NOMO-1 treated with dmso at 0.1 percent for 144 hours (cell line): Measurements from ENCODE around the gene RBM28.
"Not testable (repeated sequence)": the region's sequence is repeated elsewhere in the genome, so short reads cannot be mapped to it uniquely, and the experiment has no call there.

ENCODE experiments used
- DNase-seq: peaks from one replicate; lab custom pipeline; 2025; ENCODE audit not compliant: unreplicated experiment; lab: John Stamatoyannopoulos, UW

RBM28 gene

DNA sequence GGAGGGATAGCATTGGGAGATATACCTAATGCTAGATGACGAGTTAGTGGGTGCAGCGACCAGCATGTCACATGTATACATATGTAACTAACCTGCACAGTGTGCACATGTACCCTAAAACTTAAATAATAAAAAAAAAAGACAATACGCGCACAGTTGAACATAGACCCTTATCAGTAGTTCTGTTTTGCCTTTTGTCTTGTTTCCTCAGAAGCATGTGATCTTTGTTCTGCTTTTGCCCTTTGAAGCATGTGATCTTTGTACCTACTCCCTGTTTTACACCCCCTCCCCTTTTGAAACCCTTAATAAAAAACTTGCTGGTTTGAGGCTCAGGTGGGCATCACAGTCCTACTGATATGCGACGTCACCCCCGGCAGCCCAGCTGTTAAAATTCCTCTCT is 45.7 kb downstream of the RBM28 start:
- DNase-seq: not testable (repeated sequence)

DNA sequence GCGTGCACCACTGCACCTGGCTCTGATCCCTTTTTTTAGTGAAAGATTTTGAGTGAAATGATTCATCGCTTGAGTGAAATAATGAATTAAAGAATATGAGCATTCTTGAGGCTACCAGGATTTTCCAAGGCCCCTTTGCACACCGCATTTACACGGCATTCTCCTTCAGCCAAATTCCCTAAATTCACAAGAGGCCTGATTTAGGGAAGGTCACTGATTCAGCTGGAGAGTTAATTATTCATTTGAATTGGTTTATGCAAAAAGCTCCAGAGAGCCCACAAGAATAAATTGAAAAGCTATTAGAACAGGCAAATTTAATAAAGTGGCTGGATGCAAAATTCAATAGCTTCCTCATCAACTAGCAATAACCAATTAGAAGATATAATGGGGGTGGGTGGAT is 56.2 kb downstream of the RBM28 start:
- DNase-seq: no peak

DNA sequence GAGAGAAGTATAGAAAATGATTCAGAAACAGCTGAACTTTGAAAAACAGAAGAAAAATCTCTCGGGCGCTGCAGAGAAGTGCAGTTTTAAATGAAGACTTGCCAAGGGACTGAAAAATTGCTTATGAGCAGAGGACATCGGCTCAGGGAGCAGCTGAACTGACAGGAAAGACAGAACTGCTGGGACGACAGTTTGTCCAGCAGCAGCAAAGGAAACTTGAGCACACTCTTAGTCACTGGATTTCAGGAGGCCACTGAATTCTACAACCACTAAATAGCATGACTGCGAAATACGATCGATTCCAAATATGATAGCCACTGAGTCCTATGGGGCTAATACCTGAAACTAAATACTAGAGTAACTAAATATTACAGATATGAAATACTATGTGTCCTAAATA is 59.6 kb downstream of the RBM28 start:
- no peak for DNase-seq

DNA sequence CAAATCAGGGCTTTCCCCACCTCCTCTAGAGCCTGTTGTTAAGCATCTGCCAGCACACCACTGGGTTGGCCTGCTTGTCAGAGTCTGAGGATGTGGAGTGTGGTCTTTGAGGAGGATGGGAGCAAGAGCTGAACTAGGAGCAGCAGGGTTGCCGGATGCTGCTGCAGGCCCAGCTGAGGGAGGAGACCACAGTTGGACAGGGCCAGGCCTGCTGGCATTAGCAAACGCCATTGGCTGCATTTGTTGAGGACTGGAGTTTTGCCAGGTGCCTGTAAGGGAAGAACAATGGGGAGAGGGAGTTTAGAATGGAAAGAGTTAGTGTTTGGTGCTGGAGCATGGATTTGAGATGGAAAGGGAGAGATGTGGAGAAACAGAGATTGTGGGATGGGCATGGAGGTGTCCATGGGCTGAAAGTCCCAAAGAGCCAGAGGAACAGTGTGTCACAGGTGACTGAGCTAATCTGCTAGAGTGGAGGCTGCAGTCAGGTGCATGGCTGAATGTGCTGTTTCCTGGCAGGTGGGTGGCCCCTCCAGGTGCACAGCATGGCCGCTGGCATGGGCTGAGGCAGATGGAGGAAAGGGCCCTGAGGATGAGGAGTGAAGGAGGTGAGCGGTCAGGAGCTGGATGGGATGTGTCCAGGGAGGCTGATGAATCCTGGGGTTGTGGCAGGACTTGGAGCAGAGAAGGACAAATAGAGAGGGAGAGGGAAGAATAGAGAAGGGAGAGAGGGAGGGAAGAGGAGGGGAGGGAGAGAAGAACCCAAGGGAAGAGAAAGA is 61.9 kb downstream of the RBM28 start:
- DNase-seq: no peak

DNA sequence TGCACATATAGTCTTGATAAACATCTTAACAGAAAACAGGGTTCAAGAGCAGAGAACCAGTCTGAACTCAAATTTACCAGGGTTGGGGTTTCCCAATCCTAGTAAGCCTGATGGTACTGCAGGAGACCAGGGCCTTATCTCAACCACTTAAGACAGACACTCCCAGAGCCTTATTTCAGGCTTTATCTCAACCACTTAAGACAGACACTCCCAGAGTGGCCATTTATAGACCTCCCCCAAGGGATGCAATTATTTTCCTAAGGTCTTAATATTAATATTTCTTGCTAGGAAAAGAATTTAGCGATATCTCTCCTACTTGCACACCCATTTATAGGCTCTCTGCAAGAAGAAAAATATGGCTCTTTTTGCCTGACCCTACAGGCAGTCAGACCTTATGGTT is 63.3 kb downstream of the RBM28 start:
- DNase-seq: not testable (repeated sequence)

DNA sequence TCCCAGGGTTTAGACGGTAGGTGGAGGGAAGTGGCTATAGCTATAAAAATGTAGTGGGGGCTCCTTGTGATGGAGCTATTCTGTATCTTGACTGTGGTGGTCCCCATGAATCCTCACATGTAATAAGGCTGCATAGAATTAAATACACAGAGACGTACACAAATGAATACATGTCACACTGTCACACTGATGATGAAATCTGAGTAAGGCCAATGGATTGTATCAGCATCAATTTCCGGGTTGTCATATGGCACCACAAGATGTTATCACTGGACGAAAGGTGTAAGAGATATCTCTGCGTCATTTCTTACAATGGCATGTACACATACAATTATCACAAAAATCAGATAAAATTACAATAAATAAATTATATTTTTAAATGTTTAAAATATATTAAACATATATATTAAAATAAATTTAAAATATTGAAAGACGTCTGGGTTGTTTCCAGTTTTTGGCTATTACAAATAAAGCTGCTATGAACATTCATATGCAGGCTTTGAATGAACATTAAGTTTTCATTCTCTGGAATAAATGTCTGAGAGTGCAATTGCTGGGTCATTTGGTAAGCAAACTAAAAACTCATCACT is 64.5 kb downstream of the RBM28 start:
- DNase-seq: no peak

DNA sequence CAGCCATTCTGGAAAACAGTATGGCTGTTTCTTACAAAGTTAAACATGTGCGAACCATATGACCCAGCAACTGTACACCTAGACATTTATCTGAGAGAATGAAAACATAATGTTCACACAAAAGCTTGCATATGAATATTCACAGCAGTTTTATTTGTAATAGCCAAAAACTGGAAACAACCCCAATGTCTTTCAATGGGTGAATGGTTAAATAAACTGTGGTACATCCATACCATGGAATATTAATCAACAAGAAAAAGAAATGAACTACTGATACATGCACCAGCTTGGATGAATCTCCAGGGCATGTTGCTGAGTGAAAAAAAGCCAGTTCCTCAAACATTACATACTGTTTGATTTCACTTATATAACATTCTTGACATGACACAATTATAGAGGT is 65.3 kb downstream of the RBM28 start:
- DNase-seq: no peak

DNA sequence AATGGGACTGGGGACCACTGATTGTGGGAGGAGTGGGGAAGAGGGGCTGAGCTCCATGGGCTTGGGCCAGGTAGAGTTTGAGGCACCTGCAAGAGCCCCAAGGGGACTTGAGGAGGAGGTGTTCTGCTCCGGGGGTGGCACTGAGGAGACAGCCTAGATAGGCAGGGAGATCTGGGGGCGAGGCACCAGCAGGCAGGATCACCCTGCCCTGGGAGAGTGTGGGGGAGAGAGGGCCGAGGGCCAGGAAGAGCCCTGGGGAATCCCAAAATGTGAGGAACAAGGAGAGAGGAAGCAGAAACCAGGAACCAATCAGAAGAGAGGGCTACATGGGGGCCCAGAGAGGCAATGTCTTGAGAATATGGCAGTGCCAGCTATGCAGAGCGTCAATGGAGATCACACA is 68.0 kb downstream of the RBM28 start:
- no peak for DNase-seq

DNA sequence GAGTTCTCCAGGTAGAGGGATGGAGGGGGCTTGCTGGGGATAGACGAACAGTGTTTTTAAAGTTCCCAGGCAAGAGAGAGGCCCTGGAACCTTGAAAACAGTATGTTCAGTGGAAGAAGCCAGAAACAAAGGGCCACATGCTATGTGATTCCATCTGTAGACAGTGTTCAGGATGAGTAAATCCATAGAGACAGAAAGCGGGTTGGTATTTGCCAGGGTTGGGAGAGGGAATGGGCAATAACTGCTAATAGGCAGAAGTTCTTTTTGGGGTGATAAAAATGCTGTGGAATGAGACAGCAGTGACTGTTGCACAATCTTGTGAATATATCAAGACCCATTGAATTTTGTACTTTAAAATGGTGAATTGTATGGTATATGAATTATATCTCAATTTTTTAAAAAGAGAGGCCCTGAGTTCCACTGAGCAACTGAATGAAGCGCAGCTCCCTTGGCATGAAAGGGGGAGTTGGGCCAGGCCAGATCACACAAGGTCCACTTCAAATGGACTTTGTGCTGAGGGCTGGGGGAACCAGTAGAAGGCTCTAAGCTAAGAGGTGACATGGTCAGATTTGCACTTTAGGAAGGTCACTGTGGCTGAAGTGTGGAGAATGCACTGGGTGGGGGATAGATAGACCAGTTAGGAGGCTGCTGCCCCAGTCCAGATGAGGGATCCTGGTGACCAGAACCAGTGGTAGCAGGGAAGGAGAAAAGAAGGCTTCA is 68.7 kb downstream of the RBM28 start:
- no peak for DNase-seq

DNA sequence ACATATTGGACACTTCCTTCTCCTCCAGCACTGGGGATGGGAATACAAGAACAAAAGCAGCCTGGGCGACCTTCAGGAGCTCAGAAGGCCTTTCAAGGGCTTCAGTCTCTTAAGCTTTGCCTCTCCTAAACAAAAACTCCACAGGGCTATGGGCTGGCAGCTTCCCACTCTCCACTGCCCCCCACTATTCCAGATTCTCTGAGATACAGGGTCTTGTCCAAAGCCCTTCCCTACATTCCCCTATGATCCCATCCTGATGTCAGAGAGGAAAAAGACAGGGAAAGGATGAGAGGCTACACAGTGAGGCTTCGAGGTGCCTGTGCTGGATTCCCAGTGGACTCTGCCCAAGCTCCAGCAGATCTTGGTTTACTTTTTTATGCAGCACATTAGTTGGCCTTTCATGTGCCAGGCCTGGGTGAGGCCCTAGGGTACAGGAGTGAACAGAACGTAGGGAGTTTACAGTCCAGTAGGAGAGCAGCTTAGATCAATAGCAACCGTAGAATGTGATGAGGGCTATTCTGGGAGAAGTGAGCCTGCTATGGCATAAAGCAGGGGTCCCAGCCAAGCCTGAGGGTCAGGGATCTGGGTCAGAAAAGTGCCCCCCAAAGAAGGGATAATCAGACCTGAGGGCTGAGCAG is 69.3 kb downstream of the RBM28 start:
- no peak for DNase-seq

DNA sequence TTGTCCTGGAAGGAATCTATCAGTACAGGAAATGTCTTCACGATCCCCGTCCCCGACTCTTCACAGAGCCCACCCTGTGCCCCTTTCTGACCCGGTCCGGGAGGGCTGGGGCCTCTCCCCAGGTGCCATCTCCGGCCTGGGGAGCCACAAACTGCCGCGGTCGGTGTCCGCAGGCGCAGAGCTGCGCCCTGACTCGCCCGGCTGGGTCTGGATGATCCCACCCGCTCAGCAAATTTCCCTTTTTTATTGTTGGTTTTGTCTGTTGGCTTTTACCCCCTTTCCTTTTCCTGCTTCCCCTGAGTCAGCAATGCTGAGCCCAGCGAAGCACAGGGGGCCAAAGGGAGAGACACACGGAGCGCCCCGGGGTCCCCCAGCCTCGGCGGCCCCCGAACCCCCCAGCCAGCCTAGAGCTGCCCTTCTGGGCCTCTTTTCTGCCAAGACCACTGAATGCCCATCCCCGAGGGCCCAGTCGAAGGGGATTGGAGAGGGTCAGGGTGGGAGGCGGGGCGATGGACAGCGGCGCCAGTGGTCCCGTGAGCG is 71.7 kb downstream of the RBM28 start:
- DNase-seq: no peak

DNA sequence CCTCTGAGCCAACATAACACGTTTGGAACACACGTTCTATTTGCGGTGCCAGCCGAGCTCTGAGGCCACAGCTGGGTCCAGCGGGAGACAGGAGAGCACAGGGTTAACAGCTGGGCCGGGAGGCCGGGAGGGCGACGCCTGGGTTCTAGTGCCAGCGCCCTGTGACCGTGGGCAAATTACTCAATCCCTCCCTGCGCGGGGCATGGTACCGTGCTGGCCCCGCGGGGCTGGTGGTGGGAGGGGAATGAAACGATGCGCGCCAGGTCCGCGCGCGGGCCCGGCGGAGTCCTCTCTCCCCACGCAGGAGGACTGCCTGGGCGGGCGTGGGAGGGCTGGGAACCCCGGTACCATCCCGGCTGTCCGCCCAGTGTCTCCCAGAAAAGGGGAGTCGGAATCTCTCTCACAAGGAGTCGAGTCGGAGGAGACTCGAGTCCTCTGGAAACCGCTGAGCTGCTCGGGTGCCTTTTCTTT is 72.2 kb downstream of the RBM28 start:
- DNase-seq: no peak

DNA sequence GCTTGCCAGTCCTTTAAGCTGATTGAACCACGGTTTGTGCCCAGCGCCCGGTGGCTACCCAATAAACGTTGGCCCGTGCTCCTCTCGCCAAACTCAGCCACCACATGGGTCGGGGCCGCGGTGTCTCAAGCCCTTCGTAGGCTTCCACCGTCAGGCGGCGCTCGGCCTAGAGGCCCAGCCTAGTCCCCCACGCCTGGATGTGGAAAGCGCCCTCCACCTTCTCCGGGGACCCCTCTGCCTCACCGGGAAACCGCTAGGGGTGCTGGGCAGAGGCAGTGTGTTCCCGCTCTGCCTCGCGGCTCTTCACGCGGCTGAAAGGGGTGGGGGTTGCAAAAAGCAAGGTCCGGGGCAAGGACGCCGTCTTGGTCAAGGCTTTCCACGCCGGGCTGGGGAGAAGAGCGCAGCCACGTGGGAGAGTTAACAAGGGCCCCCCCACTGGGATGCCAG is 72.9 kb downstream of the RBM28 start:
- DNase-seq: no peak

DNA sequence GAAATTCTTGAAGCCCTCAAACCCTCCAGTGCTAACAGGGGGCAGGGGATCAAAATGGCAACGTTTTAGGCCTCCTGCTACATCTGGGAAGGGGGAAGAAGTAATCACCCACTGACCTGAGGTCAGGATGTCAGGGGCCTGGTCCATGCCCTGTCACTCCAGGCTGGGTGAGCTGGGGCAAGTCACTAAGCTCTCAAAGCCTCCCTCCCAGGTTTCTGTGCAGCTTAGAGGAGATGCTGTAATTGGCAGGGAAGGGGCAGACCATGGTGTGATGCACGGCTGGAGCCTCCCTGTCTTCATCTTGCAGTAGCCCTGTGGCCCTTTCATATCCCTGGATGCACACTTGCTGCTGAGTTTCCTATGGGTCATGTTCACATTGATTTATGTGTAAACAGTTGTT is 75.5 kb downstream of the RBM28 start:
- no peak for DNase-seq

DNA sequence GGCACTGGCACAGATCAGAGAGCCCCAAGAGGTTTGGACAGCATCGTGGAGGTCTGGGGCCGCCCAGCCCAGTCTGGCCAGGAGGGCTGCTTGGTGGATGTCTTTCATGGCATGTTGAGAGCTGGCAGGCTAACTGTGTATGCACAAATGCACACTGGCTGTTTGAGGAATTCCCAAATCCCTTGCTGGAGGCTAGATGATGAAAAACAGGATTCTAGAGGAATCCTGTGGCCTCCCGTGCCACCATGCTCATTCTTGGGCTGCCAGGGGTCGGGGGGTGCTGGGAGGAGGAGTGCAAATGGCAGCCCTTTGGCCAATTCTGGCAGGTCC is 76.1 kb downstream of the RBM28 start:
- DNase-seq: no peak

DNA sequence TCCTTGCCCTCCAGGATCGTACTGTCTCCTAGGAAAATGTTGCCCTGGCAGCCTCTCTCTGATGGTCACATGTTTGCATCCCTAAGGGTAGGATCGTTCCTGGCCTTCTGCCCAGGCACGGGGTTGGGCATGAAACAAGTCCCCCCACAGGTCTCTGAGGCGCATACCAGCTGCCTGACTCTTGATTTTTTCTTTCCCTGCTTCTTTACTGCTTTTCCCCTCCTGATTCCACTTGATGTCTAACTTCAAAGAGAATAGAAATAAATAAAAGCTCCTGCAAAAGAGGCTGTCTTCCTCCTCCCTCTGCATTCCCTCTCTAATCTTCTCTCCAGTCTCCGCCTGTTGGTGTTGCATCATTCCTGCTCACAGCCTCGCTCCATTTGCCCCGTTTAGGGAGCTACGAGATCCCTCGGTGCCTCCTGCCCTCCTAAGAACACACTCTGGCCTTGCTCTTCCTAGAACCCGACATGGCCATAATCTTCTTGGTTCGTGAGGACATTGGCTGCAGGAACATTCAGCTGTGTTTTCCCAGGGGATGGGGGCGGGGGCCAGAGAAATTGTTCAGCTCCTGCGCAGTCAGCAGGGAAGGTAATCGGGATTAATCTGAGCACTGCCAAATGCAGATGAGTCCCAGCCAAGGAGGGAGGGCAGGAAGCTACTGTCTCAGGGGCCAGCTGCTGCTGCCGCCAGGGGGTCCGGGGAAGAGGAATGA is 76.7 kb downstream of the RBM28 start:
- DNase-seq: no peak

DNA sequence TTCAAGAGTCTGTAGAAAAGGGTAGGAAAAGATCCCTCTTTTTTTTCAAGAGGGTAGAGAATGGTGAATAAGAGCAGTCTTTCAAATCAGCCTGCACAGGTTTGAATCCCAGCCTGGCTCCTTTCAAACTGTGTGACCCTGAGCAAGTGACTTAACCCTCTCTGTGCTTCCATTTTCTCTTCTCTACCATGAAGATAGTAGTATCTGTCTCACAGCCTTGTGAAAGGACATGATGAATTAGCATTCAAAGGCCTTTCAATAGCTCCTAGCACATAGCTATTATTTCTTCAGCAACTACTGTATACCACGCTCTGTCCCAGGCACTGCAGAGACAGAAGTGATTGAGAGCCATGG is 77.2 kb downstream of the RBM28 start:
- no peak for DNase-seq

DNA sequence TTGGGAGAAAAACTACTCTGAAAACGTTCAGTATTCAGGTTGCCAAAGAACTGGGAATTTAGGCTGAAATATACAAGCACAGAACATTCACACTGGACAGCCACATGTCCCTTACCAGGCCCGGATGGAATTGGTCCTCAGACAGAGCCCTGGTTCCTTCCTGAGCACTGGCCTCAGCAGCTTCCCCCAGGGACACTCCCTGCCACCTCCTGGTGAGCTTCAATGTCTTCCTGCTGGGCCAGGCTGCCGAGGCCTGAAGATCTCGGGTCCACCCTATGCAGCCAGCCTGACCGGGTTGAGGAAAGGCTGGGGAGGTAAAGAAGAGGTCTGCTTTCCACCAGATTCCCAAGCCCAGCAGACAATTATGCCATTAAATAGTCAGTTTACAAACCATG is 77.8 kb downstream of the RBM28 start:
- no peak for DNase-seq

DNA sequence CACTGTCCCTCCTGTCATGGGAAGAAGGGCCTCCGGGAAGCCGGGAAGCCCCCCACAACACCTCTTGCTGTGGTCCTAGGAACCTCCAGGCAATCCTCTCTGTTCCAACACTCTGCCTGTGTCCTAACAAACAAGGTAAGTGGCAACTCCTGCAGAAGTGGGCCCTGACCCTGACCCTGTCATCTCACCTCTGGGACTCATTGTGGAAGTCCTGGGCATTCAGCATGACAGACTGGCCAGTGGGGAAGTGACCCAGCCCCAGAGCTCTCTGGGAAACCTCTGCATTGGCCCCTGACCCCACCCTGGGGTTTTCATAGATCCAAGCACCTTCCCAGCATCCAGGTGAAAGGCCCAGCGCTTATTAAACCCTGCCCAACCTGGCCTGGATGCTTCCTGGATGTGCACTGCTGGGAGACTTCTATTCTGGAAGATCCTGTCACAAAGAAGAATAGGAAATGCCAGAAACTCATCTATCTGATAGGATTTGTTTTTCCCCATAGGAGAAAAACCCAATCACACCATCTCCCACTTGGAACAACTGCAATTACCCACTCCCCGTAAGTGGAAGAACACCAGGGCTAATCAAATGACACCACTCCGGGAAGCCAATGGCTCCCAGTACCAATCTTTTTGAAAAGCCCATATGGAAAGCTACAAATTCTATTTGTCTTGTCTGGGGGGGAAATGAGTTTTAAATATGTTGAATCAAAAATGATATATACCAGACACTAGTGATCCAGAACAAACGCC is 78.4 kb downstream of the RBM28 start:
- no peak for DNase-seq

DNA sequence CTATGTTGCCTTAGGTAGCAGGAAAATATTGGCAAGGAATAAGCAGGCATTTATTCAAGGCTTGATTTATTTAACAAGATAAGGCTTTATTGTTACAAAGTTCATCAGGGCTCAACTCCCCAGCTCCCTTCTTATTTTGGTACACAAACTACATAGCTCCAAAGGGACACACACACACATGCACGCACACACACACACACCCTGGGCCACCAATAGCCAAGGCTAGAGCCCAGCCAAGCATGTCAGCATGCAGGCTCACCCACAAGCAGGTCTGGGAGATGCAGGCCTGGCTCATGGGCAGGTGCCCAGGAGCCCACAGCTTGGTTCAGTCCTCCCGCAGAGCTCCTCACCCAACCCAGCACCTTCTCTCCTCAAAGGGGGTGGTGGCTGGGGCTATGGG is 79.2 kb downstream of the RBM28 start:
- no peak for DNase-seq
